ENCODE measurements around the gene RER1.

DNA sequence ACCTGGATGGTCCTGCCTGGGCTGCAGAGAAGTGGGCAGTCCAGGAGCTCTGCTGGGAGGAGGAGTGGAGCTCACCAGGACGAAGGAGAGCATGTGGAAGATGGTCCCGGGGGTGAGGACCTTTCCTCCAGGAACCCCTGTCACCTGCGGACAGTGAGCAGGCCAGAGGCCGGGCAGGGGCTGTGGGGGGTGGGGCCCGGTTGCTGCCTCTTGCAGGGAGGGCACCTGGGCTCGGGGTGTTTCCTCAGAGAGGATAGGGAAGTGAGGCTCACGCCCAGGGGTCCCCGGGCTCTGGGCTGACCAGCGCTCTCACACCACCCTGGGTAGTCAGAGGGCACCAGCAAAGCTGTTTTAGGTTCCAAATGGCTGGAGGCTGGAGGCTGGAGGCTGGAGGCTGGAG is 43.5 kb downstream of the RER1 start:
- TF ChIP-seq, protein P1, sequence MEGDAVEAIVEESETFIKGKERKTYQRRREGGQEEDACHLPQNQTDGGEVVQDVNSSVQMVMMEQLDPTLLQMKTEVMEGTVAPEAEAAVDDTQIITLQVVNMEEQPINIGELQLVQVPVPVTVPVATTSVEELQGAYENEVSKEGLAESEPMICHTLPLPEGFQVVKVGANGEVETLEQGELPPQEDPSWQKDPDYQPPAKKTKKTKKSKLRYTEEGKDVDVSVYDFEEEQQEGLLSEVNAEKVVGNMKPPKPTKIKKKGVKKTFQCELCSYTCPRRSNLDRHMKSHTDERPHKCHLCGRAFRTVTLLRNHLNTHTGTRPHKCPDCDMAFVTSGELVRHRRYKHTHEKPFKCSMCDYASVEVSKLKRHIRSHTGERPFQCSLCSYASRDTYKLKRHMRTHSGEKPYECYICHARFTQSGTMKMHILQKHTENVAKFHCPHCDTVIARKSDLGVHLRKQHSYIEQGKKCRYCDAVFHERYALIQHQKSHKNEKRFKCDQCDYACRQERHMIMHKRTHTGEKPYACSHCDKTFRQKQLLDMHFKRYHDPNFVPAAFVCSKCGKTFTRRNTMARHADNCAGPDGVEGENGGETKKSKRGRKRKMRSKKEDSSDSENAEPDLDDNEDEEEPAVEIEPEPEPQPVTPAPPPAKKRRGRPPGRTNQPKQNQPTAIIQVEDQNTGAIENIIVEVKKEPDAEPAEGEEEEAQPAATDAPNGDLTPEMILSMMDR (IDR thresholded peaks at IDR 0.05 in 8 of 11, conservative IDR thresholded peaks at IDR 0.05 in 3 of 11) = no peak
- TF ChIP-seq POLR2AphosphoS5 (IDR thresholded peaks at IDR 0.05) = no peak

Data from spleen (tissue), 7 donors.